ENCODE results near the gene ABCB8. TPM values are rescaled to one million over a fixed set of nuclear protein-coding genes. Genes with fewer than 3 reads are reported as not detected.
A peak's percentile ranks its signal among the peaks of the same experiment; 100 is the strongest.

Gene ABCB8
- total RNA-seq, 1 donor, result 30.9 TPM

DNA sequence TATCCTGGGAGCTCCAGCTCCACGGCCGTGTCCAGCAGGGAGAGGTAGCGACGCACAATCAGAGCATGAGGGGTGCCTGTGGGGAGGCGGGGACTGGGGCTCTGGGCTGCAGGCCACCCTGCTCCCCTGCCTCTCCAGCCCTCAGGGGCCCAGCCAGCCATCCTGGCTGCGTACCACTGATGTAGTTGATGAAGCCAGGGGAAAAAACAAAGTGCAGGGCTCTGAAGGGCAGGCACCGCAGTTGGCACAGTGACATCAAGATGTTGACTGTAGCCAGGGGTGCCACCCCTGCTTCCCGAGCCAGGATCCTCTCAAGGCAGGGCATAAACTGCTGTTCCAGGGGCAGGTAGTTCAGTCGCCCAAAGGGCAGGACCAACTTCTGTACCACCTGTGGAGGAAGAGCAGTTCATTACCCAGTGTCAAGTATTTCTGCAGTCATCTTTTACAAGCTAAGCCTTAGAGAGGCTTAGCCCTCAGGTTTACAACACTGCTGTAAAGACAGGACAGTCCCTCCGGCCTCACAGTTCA lies 49.5 kb downstream of the ABCB8 start:
- TF ChIP-seq, protein P1, sequence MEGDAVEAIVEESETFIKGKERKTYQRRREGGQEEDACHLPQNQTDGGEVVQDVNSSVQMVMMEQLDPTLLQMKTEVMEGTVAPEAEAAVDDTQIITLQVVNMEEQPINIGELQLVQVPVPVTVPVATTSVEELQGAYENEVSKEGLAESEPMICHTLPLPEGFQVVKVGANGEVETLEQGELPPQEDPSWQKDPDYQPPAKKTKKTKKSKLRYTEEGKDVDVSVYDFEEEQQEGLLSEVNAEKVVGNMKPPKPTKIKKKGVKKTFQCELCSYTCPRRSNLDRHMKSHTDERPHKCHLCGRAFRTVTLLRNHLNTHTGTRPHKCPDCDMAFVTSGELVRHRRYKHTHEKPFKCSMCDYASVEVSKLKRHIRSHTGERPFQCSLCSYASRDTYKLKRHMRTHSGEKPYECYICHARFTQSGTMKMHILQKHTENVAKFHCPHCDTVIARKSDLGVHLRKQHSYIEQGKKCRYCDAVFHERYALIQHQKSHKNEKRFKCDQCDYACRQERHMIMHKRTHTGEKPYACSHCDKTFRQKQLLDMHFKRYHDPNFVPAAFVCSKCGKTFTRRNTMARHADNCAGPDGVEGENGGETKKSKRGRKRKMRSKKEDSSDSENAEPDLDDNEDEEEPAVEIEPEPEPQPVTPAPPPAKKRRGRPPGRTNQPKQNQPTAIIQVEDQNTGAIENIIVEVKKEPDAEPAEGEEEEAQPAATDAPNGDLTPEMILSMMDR (IDR thresholded peaks at IDR 0.05; ENCODE audit: insufficient read depth, low read length), result no peak
- no peak overlapping the region for H3K4me3 ChIP-seq (ENCODE audit: low read depth, low read length)
- no peak for DNase-seq (ENCODE audit: low read depth)

DNA sequence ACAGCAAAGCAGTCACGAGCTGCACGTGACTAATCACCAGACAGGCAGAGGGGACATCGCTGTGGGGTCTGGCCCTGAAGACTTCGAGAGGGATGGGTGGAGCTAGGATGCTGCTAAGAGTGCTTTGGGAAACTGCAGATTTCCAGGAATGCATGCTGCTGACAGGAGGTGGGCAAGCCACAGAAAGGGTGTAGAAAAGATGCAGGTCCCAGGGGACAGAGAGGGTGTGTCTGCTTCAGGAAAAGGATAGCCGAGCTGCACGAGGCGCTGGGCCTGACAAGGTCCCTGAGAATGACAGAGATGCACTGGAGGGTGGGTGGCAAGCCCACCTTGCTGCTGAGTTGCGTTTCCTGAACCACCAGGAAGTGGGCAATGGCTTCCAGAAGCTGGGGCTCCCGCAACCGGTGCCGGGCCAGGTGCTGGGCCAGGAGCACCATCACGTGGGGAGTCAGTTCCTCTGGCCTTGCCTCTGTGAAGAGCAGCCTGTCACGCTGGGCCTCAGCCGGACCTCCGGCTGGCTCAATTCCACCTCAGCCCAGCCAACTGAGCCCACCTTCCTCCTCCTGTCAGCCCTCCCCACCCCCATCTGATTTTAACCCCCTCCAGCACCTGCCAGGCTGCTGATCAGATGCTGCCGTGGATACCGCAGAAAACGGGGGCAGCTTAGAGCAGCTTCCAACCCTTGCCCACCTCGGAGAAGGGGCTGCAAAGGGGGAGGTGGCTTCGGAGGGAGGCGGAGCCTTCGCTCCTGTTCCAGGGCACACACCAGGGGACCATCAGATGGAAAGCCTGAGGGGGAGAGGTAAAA lies 50.2 kb downstream of the ABCB8 start:
- H3K4me3 ChIP-seq (ENCODE audit: low read depth, low read length), result peak overlapping the region; percentile 9
- DNase-seq (ENCODE audit: low read depth), result peak; percentile 66
- TF ChIP-seq, protein P1 (IDR thresholded peaks at IDR 0.05; ENCODE audit: insufficient read depth, low read length), result no peak

DNA sequence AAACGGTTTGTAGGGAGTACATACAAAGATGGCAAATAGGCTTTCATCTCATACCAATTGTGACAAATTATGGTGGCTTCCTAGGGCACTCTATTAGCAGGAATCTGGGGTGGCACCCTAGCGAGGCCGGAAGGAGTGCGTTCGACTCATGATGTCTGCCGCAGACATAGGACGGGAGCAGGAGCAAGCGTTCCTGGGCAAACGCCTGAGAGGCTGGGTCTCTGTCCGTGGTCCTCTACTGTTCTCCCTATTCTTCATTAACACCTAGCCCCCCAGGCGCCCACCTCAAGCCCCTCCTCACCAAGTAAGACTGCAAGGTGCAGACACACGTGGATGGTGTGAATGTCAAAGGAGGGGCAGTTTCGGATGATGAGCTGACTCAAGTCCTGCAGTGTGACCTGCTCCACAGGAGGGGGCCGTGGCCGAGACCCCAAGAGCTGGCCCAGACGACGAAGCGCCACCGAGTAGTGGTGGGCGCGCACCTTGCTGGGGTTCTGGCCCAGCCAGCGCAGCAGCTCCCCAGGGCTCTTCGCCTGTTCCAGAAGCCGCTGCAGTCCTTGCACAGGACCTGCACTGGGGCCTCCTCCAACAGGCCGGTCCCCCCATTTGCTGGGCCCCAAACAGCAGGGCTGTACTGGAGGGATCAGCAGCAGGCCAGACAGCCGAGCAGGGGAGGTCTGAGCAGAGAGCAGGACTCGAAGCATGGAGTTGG lies 51.1 kb downstream of the ABCB8 start:
- peak overlapping the region; percentile 84 for H3K4me3 ChIP-seq (ENCODE audit: low read depth, low read length)
- TF ChIP-seq, protein P1 (IDR thresholded peaks at IDR 0.05; ENCODE audit: insufficient read depth, low read length), result no peak
- no peak for DNase-seq (ENCODE audit: low read depth)

- DNase-seq (ENCODE audit: low read depth), result no peak
- peak overlapping the region; percentile 84 for H3K4me3 ChIP-seq (ENCODE audit: low read depth, low read length)
- TF ChIP-seq, protein P1 (IDR thresholded peaks at IDR 0.05; ENCODE audit: insufficient read depth, low read length), result no peak
Observed at GRCh38 chr7:151080067-151080521, 51.8 kb downstream of the ABCB8 start.

- DNase-seq (ENCODE audit: low read depth), result peak; percentile 84
- TF ChIP-seq, protein P1 (IDR thresholded peaks at IDR 0.05; ENCODE audit: insufficient read depth, low read length), result no peak
- peak within 1 kb of the TSS; percentile 84 for H3K4me3 ChIP-seq (ENCODE audit: low read depth, low read length)
Observed at GRCh38 chr7:151080522-151081169, 52.4 kb downstream of the ABCB8 start, which contains the start of gene FASTK. Gene FASTK, minus strand, starts transcription at chr7:151080809. Its CDS starts 43 bp downstream, at chr7:151080766.

Measured in fibroblast of the aortic adventitia (primary cell).